HG03064 (cell line): ENCODE results near the gene MAP4K2.
"Not testable (repeated sequence)": the region's sequence is repeated elsewhere in the genome, so short reads cannot be mapped to it uniquely, and the experiment has no call there.

ENCODE experiments used
- ATAC-seq: cut with Tn5 transposase; IDR thresholded peaks from one replicate; pipeline ENCODE4 v1.9.1; 2021; ENCODE audit warnings: low read depth; ENCODE audit not compliant: unreplicated experiment

Gene MAP4K2

DNA sequence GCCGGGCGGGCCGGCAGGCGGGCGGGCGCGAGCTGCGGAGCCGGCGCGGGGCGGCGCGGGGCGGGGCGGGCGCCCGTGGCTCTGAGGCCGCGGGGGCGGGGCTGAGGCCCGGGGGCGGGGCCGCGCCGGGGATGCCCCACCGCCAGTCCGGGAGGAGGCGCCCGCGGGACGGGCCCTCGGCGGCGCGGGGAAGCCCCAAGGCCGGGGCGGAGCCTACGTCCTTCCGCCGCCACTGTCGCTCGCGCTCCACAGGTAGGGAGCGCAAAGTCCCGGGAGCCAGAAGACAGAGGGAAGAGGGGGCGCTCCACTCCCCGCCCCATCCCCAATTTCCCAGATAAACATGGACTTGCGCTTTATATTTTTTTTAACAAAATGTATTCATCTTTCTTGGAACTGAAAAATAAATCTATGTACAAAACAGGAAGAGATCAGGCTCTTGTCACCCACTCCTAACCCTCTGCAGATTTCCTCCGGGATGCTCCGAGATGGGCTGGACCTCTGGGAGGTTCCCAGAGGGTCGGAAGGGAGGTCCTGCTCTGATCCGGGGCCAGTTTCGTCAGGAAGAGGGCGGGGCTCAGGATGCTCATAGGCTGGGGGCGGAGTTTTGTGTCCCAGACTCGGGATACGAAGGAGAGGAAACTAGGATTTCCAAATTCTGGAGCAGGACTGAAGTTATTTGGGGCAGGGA lies at the start of gene MAP4K2:
TSS of gene MAP4K2 (minus strand) at position 57 of the 688 bp plus-strand sequence. CDS start 65 bp downstream, outside the sequence.
- peak; percentile 42 for ATAC-seq

DNA sequence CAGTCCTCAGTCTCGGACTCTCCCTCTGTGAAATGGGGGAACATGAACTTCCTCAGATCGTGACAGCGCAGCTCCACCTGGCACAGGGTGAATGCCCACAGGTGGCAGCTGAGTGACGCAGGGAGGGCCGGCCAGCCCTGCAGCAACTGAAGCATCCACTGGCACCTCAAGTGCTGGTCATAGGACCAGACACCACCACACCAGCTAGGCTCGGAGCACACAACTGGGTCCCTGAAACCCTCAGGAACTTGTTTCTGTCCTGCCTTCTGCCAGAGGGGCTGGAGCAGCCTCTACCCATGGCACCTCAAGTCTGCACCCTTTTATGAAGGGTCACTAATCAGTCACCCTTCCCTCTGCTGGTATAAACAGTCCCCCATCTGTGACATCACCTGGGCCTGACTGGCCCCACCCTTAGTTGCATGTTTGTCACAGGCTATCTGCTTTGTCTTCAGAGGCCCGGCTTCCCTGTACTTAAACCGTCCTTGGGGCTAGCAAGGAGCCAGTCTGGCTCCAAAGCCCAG lies 48.9 kb upstream of the MAP4K2 start:
- ATAC-seq, result peak; percentile 5

DNA sequence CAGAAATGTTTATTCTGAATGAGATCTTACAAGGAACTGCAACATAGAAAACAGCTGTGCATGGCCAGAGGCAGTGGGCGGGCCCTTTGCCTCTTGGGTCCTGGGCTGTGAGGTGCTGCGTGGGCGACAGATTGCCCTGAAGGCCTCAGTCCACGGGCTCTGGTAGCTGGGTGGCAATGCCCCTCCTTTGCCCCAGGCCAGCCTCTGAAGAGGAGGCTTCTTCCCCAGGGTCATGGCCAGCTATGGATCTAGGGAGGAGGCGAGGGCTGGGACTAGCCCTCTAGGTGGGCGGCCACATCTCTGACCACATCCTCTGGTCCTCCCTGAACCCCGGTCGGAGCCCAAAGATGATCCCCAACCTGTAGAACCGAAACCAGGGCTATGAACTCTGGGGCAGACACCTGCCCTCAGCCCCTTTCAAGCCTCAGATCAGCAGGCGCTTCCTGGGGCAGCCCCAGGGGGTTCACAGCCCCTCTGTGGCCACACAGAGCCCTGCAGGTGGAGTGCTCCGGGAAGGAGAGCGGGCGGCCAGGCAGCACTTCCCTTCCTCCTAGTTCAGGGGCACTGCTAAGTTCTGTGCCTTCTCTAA lies 48.1 kb upstream of the MAP4K2 start:
- peak; percentile 40 for ATAC-seq

DNA sequence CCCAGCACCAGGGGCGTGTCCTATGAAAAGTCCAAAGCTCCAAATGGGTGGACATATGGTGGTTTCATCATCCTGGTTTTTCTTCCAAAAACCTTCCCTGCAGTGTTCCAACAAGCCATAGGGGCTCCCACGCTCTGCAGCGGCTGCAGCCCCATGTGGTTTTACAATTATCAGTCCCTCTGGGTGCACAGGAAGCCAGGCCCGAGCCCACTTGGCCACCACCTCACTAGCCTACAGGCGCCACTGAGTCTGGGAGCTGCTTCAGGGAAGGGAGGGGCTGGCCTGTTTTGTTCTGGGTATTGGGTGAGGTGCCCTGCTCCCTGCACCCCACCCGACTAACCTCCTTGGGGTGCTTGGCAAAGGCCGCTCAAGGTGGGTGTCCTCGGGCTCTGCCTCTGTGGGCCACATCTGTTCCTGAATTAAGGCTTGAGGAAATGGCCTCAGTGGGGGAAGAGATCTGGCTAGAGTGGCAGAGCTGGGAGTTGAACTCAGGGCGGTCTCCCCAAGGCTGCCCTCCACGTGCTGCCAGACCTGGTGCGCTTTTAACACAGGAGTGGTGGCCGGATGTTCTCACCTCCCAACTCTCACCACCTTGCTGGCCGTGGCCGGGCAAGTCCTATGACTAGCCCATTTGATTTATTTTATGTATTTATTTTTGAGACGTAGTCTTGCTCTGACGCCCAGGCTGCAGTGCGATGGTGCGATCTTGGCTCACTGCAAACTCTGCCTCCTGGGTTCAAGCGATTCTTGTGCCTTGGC lies 46.8 kb upstream of the MAP4K2 start:
- no peak for ATAC-seq

DNA sequence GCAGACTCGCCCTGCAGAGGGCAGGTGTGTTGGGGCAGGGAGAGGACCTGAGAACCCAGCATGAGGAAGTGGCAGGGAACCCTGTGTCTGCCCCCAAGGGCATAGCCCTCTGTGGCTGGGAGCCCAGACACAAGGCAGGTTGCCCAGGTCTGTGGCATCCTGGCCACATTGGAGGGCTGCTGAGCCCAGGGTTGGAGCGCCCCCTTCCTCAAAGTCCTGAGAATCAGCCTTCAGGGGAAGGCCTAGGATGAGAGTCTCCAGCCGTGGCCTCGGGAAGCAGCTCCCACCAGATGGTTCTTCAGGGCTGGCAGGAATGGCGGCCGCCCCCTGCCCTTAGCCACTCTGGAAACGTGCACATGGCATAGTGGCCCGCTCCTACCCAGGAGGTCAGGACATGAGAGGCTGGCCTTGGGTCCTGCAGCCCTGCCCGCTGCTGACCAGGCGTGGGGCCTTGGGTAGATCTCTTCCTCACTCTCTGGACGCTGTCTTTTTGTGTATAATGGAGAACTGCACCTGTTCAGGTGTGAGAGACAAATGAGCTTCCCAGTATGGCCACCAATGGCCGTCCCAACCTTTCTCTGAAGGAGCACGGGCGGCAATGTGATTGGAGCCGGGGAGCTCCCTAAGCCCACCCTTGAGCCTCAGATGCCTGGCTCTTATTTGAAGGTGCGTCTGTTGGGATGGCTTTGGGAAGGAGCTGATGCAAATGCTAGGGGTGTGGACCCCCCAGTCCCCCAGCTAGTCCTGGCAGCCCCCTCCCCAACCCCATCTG lies 46.0 kb upstream of the MAP4K2 start:
- no peak for ATAC-seq

DNA sequence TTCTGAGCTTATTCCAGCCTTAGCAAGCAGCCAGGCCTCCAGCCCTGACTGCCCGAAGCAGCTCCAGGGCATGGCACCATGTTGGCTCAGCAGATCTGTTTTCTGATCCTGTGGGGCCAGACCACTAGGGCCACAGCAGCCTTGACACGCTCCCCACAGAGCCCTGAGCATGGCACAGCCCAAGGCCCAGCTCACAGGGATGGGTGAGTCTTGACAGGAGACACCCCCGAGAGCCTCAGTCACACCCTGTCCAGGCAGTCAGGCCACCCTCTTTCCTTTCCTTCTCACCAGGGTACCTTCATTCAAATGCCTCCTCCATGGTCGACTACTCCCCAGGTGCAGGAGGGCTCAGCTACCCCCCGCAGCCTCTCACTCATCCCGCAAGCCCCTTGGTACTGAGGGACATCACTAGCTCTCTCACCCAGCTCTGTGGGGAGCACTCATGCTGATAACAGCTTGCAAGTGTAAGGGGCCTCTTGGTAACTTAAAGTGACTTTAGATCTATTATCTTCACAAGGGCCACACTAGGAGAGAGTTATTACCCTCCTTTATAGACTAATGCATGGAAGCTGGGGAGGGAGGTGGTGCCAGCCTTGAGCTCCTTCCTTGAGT lies 45.3 kb upstream of the MAP4K2 start:
- no peak for ATAC-seq

DNA sequence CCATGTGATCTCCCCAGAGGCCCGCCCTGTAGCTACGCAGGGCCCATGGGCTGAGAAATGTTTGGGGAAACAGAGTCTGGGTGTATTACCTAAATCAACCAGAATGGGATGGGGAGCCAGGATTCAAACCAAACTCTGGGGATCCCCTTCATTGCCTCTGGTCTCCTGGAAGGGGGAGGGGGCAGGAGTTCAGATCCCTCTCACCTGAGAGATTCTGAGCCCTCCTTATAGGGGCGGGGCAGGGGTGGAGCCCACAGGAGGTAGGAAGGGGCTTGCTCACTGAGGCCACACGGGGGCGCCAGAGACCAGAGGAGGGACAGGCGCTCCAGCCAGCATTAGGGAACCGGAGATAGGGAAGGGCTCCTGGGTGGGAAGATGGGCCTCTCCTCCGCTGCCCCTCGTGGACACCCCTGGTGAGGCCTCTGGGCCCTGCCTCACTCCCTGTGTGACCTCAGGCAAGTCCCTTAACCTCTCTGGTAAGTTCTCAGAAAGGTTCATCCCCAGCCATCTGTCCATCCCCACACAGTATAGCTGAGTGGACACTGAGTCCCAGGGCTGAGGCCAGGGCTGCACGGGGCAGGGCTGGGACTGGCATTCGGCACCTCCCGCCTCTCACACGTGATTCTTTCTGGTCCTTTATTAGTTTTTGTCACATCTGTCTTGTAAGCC lies 44.1 kb upstream of the MAP4K2 start:
- ATAC-seq, result no peak

DNA sequence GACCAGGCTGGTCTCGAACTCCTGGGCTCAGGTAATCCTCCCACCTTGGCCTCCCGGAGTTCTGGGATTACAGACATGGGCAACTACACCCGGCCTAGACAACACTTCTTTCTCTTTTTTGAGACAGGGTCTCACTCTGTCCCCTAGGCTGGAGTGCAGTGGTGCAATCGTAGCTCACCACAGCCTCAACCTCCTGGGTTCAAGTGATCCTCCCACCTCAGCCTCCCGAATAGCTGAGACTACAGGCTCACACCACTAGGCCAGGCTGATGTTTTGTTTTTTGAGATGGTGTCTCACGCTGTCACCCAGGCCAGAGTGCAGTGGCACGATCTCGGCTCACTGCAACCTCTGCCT lies 42.7 kb upstream of the MAP4K2 start:
- ATAC-seq, result not testable (repeated sequence)

DNA sequence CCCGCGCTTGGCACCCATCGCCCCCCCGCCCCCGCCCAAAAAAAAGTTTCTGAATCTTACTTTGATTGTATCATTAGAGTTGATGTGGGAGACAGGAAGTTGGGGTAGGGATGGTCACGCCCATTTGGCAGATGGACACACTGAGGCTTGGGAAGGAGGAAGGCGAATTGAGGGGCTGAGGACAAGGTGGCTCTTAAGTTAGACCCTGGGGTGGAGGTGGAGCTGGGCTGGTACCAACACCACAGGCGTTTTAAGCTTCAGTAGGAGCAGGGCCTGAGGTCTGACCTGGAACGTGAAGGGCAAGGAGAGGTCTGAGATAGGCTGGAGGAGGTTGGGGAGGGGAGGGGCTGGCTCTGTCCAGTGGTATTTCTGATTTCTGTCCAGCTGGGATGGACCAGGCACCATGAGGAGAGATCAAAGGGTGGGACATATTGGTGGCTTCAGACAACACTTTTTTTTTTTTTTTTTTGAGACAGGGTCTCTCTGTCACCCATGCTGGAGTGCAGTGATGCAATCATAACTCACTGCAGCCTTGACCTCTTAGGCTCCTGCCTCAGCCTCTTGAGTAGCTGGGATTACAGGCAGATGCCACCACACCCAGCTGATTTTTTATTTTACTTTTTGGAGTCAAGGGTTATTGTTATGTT lies 42.2 kb upstream of the MAP4K2 start:
- no peak for ATAC-seq

DNA sequence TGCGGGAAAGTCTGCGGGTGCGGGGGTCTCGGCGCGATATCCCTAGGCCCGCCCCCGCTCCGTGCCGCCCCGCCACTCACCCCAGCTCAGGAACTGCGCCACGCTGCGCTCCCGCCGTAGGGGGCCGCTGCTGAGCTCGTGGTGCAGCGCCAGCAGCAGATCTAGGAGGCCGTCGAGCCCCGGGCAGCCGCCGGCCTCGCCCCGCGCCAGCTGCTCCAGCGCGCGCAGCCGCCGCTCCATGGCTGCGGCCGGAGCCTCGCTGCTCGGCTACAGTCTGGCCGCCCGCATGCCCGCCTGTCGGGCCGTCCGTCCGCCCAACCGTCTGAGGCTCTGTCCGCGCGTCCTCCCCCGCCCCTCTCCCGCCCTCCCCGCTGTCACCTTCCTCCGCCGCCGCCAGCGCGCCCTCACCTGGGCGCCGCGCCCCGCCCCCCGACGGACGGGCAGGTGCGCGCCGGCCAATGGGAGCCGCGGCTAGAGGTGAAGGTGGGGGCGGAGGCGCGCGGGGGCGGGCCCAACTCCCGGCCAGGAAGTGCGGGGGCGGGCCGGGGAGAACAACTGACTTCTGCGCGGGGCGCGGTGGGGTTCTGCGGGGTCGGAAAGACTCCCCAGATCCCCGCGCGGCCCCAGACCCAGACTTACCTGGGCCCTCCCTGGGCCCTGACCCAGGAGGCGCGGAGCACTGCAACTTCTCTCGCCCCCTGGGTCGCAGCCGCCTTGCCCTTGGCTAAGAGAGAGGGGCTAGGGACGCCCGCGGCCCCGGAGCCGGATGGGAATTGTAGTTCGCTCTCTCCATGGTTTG lies 41.5 kb upstream of the MAP4K2 start, which contains the start of gene CDC42BPG:
TSS of gene CDC42BPG (minus strand) at position 324 of the 799 bp plus-strand sequence. CDS start at position 240, 84 bp downstream.
- ATAC-seq, result no peak

DNA sequence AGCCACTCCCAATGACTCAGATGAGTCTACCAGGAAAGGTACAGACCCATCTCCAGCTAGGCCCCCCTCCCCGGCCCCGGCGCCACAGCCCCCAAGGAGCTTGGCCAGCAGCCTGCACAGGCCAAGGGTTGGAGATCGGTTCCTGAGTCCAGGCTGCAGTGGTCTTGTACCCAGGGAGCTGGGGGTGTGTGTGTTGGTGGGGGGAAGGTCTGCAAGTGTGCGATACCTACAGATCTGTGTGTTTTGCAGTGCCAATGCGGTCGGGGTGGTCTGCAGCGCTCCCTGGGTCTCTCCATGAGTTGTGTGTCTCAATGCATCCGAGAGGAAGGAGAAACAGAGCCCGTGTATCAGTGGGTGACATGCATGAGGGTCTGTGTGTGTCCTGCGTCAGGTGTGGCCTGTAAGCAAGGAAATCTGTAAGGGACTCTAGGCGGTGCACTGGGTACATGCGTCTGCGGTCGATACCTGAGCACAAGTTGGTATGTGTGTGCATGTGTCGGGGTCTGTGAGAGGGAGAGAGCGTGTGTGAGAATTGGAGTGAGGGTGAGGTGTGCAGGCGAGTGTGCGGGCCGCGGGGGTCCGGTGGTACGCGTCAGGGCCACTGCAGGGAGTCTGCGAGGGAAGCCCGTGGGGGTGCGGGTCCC lies 40.8 kb upstream of the MAP4K2 start:
- no peak for ATAC-seq

DNA sequence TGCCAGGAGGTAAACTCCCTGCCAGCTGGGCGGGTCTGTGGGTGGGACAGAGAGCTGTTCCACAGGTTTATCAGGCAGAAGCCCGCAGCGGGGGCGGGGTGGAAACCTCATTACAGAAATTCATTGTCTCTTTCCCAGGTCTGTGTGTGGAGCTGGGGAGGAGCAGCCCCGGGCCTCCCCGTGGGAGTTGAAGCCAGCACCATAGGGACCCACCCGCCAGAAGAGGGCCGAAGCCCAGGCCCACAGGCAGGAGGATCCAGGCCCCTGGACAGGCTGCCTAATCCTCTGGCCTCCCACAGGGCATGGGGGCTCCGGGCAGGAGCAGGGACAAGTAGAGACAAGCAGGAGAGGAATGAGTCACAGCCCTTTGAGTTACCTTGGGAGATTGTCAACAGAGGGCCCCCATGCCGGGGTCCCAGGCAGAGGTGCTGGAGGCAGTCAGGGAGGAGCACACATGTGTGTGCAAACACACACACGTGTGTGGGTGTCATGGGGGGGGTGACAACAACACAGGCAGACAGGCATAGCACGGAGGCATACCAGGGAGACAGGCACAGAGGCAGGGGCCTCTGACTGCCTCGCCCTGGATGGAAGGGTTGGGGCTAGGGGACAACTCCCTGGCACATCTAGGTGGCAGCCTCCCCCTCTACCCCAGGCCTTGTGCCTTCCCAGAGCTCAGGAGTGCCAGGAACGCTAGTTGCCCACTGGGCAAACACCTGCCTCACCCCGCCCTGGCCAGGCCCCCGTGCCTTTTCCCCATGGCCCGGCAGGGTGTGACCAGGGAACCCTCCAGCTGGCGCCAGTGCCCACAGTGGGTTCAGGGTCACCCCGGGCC lies 40.1 kb upstream of the MAP4K2 start:
- ATAC-seq, result no peak

DNA sequence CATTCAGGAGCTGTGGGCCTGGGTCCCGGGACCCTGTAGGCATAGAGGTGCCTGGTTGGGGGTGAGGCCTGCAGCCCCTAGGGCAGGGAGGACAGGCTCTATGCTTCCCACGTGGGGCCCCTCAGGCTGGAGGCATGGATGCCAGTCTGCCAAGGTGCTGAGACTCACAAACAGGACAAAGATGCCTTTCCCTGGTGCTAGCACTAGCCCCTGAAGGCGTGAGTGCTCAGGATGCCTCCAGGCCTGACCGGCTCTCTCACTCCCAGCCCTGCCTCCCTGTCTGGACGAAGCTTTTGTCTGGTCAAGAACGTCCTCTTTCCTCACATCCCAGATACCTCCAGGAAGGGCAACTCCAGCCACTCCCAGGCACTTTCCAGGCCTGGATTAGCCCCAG lies 39.3 kb upstream of the MAP4K2 start:
- ATAC-seq, result no peak

DNA sequence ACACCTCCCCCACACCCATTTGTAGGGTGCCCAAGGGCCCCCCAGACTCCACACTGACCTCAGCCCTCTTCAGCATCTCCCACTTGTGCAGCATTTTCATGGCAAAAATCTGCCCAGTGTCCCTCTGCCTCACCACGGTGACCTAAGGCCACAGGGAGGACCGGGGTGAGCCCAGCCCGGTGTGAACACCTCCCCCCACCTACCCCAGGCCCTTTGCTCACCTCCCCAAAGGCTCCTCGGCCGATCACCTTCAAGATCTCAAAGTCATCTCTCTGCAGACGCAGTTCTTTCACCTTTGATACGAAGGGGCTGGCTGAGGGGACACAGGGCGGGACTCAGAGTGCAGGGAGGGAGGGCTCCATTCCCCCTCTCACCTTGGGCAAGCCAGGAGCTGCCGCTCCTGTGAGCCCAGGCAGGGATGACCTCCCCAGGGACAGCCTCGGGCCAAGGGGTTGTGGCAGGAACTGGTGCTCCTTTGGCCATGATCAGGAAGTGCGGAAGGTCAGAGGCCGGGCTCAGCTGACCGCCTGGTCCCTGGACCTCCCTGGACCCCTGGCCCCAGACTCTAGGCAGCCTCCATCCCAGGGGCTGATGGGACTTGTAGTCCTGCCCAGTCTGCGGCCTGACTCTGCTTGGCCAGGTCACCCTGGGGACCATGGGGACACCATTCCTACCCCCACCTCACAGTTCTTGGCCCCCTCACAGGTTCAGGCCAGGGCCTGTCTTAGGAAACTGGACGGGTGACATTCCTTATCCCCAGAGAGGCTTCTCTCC lies 38.8 kb upstream of the MAP4K2 start:
- no peak for ATAC-seq

DNA sequence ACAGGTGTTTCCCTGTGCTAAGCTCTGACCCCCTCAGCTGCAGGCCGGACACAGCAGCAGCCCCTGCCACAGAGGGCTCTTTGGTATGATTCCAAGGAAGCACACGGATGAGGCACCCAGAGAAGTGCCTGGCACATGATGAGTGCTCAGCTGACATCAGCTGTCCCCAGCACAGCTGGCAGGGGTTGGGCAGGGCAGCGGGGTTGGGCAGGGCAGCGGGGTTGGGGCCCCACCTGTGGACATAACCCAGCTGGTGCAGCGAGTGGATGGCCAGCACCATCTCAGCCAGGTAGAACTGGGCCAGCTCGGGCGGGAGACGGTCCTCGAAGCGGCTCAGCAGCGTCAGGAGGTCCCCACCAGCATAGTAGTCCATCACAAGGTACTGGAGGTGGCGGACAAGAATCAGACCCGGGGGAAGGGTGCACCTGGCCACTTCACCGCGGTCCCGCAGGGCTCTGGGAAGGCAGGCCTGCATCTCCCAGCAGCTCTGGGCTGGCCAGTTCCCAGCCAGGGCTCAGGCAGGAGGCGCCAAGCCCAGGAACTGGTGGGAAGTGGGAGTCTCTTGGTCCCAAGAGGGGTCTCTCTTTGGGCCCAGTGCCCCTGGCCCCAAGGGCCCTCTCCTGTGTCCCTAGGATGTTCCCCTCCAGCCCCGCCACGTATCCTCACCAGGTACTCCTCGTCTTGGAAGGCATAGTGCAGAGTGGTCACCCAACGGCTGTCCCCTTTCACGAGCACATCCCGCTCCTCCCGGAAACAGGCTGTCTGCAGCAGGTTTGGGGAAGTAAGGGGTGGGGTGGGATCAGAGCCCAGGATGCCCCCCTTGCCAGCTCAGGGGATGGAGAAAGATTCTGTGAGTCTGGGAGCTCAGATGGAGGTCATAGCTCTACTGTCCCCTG lies 37.1 kb upstream of the MAP4K2 start:
- ATAC-seq, result no peak
